Left ventricle myocardium inferior (tissue), 1 donor: ENCODE results near the gene RUFY1. TPM values are rescaled to one million over a fixed set of nuclear protein-coding genes. Genes with fewer than 3 reads are reported as not detected.
"Not testable (repeated sequence)": the region's sequence is repeated elsewhere in the genome, so short reads cannot be mapped to it uniquely, and the experiment has no call there.

Experiments used
- DNase-seq: peaks from one replicate; pipeline ENCODE4 v3.0.0-alpha.2; 2020
- H3K27ac ChIP-seq: fragments of 200-600 bp; replicated peaks from 2 replicates; pipeline ENCODE4 v1.8.0; 2021
- H3K27me3 ChIP-seq: fragments of 200-600 bp; 2 replicates; pipeline ENCODE4 v1.8.0; 2021; ENCODE audit warnings: low read depth
- H3K36me3 ChIP-seq: fragments of 200-600 bp; 2 replicates; pipeline ENCODE4 v1.8.0; 2021
- H3K4me1 ChIP-seq: fragments of 200-600 bp; 2 replicates; pipeline ENCODE4 v1.8.0; 2021
- H3K4me3 ChIP-seq: fragments of 200-600 bp; 2 replicates; pipeline ENCODE4 v1.8.0; 2021; ENCODE audit warnings: mild to moderate bottlenecking, moderate library complexity
- H3K9me3 ChIP-seq: fragments of 200-600 bp; replicated peaks from 2 replicates; pipeline ENCODE4 v1.8.0; 2021
- intact Hi-C: fragments of 100-400 bp; cut with micrococcal nuclease; formaldehyde crosslinking; loops from one replicate; pipeline ENCODE4 v1.11.0; 2022
- long read RNA-seq: library from polyadenylated mRNA; unstranded; transcript quantifications from one replicate; pipeline ENCODE4 v2.0.0, GENCODE V29; 2021
- total RNA-seq: library from RNA; stranded (reverse); fragmentation: NEBNext Ultra II Directional; extraction: Animal tissue kit (Norgen Biotek cat#: 25700); gene quantifications from one replicate; pipeline ENCODE4 v1.2.1, GENCODE V29; 2021
- TF ChIP-seq, protein P1 (sequence below): fragments of 200-600 bp; IDR thresholded peaks from 2 replicates; pipeline ENCODE4 v1.8.0; 2021; ENCODE audit warnings: antibody characterized with exemption, mild to moderate bottlenecking, borderline replicate concordance
- donor health status: DM: no; HTN: yes; CAD: no; lungs with severe emphysema.

RUFY1 gene, protein sequence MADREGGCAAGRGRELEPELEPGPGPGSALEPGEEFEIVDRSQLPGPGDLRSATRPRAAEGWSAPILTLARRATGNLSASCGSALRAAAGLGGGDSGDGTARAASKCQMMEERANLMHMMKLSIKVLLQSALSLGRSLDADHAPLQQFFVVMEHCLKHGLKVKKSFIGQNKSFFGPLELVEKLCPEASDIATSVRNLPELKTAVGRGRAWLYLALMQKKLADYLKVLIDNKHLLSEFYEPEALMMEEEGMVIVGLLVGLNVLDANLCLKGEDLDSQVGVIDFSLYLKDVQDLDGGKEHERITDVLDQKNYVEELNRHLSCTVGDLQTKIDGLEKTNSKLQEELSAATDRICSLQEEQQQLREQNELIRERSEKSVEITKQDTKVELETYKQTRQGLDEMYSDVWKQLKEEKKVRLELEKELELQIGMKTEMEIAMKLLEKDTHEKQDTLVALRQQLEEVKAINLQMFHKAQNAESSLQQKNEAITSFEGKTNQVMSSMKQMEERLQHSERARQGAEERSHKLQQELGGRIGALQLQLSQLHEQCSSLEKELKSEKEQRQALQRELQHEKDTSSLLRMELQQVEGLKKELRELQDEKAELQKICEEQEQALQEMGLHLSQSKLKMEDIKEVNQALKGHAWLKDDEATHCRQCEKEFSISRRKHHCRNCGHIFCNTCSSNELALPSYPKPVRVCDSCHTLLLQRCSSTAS
- total RNA-seq = 21.5 TPM
- long read RNA-seq, transcript RUFY1-201 (18 exons, 2,646 nt) = major isoform, 19 of 38 reads
- long read RNA-seq, partial matches to known transcripts = 2 of 38 reads
- long read RNA-seq, other reads (novel, unspliced or antisense) = 13 of 38 reads

DNA sequence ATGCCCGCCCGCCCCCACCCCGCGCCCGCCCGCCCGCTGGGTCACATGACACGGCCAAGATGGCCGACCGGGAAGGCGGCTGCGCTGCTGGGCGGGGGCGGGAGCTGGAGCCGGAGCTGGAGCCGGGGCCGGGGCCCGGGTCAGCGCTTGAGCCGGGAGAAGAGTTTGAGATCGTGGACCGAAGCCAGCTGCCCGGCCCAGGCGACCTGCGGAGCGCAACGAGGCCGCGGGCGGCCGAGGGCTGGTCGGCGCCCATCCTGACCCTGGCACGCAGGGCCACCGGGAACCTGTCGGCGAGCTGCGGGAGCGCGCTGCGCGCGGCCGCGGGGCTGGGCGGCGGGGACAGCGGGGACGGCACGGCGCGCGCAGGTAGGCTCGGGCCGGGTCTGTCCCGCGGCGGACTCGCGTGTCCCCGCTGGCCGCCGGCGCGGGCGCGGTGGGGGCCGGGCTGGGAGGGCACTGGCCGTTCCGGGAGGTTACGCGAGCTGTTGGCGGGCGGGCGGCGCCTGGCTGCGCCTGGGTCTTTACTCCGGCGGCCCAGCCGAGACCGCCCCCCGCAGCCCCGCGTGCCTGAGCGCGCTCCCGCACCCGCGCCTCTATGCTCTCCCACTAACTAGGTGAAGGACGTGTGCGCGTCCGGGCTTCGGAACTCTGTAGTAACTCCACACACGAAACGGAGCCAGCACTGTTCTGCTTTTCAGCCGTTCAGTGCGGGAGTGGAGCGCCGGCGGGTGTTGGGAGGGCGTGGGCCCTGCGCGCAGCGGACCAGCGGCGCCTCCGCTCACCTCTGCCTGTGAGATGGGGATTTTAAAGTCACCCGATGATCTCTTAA lies at the start of gene RUFY1:
Gene RUFY1, plus strand, starts transcription at position 44 of the 832 bp plus-strand sequence. Its CDS starts 16 bp downstream, at position 60.
- Histone ChIP-seq H3K27me3 (no peaks in the 10 kb centered on the region), H3K27ac (peak within 1 kb of the TSS; percentile 98), H3K9me3 (no peaks in the 10 kb centered on the region), H3K36me3 (no peaks in the 10 kb centered on the region), H3K4me3 (peak within 1 kb of the TSS; percentile 80), H3K4me1 (peaks cover 46% of the 10 kb centered on the region)
- TF ChIP-seq, protein P1, sequence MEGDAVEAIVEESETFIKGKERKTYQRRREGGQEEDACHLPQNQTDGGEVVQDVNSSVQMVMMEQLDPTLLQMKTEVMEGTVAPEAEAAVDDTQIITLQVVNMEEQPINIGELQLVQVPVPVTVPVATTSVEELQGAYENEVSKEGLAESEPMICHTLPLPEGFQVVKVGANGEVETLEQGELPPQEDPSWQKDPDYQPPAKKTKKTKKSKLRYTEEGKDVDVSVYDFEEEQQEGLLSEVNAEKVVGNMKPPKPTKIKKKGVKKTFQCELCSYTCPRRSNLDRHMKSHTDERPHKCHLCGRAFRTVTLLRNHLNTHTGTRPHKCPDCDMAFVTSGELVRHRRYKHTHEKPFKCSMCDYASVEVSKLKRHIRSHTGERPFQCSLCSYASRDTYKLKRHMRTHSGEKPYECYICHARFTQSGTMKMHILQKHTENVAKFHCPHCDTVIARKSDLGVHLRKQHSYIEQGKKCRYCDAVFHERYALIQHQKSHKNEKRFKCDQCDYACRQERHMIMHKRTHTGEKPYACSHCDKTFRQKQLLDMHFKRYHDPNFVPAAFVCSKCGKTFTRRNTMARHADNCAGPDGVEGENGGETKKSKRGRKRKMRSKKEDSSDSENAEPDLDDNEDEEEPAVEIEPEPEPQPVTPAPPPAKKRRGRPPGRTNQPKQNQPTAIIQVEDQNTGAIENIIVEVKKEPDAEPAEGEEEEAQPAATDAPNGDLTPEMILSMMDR = no peak
- peak; percentile 83 for DNase-seq
- intact Hi-C loops = no loop called here

DNA sequence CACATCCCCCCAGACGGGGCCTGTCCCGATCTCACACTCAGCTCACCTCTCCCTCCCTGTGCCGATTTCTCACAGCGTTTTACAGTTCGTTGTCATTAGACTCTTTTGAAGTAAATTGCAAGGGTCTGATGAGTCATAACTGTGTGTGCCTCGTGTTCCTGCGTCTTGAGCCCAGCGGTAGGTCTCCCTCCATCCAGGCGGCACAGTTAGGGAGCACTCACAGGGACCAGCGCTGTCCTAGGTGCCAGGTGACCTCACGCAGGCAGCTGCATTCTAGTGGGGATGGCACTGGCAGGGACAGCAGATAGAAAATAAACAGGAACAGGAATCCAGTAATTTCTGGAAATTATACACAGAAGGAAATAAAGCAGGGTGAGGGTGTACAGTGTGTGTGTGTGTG lies 48.4 kb upstream of the RUFY1 start:
- H3K27ac ChIP-seq, intact Hi-C loops, H3K9me3 ChIP-seq, DNase-seq, H3K36me3 ChIP-seq, H3K4me3 ChIP-seq, H3K4me1 ChIP-seq: not testable (repeated sequence)
- peaks cover 34% of the 10 kb centered on the region for H3K27me3 ChIP-seq

DNA sequence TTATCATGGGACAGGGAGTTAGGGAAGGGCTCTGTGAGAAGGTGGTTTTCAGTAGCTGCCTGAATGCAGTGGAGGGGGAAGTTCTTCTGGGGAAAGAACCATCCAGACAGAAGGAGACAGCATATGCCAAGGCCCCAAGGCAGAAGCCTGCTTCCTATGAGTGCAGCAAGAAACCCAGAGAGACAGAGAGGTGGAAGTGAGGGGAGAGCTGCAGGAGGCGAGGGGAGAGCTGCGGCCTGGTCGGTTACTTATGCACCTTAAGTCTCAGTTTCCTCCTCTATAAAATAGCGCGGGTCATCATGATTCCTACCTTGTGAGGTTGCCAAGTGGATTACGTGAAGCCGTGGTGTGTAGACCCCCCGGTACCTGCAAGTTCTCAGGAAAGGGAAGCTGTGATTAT lies 47.9 kb upstream of the RUFY1 start:
- H3K4me3 ChIP-seq, H3K27ac ChIP-seq, H3K9me3 ChIP-seq, H3K36me3 ChIP-seq, H3K4me1 ChIP-seq, DNase-seq, intact Hi-C loops: not testable (repeated sequence)
- H3K27me3 ChIP-seq = peaks cover 30% of the 10 kb centered on the region

DNA sequence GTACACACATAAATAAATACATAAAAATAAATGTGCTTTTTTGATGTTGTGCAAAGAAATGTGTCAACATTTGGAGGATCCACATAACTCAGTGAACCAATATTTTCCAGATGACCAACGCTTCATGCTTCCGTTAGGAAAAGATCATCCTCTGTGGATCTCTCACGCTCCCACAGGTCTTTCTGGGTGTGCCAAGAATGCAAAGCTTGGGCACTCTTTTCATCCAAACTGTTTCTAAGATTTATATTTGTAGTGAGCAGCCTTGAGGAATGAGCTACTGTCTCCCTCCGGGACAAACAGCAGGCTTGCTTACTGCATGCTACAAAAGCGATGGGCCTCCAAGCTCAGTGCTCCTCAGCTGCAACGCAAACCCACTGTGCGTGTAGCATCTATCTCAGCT lies 46.2 kb upstream of the RUFY1 start:
- intact Hi-C loops = no loop called here
- TF ChIP-seq, protein P1 = no peak
- no peak for DNase-seq
- no peak overlapping the region for H3K4me3 ChIP-seq
- no peak overlapping the region for H3K27ac ChIP-seq
- peaks cover 12% of the 10 kb centered on the region for H3K27me3 ChIP-seq
- H3K9me3 ChIP-seq = no peaks in the 10 kb centered on the region
- H3K36me3 ChIP-seq = no peaks in the 10 kb centered on the region
- H3K4me1 ChIP-seq = no peaks in the 10 kb centered on the region

DNA sequence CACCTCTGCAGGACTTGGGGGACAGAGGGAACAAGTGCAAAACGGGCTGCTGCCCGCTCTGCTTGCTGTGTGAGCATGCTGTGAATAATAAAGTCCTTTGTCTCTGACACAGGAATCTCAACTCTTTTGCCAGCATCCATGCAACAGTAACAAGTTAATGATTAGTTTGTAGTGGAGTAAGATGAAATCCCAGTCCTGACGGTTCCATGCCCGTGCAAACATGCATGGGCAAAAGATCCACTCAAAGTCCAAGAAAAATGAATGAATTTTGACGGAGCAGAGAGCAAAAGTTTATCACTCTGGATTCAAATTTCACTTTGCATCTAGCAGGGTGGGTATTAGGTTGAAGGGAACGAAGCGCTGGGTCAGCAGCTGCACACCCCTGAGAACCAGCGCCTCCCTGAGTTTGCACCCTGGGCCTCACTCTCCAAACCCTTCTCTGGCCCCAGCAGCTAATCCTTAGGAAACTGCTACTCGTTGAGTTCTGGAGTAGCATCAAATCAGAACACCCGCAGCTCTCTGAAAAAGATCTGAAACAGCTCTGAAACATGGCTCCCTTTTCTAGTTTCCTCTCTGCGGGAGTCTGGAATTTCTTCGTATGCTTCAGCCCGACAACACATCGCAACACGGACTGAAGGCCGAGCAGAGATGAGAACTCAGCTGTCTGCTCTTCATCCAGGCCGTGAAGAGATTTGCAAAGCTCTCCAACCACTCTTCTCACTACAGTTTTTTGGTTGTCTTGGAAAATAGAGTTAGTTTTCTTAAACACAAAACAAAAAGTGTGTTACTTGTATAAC lies 45.6 kb upstream of the RUFY1 start:
- Histone ChIP-seq H3K9me3 (no peaks in the 10 kb centered on the region), H3K4me3 (no peak overlapping the region), H3K27me3 (peaks cover 6% of the 10 kb centered on the region), H3K4me1 (no peaks in the 10 kb centered on the region), H3K36me3 (no peaks in the 10 kb centered on the region), H3K27ac (no peak overlapping the region)
- intact Hi-C loops = no loop called here
- TF ChIP-seq, protein P1 = no peak
- no peak for DNase-seq
